ENCODE results near the gene PKD2. TPM values are rescaled to one million over a fixed set of nuclear protein-coding genes. Genes with fewer than 3 reads are reported as not detected.
"Not testable (repeated sequence)": the region's sequence is repeated elsewhere in the genome, so short reads cannot be mapped to it uniquely, and the experiment has no call there.

Gene PKD2
- total and polyA plus RNA-seq, 12 donors = 6.5 to 21.5 (median 14.4) TPM

DNA sequence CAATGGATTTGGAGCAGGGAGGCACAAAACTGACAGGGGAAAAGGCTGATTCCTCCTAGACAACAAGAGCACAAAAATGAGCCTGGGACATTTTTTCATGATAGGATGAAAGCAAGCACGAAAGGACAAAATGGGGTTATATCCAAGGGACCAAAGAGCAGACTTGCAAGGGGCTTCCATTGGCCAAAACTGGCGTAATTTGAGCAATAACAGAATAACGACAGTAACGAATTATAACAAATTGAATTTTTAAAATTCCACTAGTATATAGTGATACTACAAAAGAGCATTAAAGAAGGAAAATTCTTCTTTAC lies 21.6 kb upstream of the PKD2 start:
- TF ChIP-seq, protein P1, sequence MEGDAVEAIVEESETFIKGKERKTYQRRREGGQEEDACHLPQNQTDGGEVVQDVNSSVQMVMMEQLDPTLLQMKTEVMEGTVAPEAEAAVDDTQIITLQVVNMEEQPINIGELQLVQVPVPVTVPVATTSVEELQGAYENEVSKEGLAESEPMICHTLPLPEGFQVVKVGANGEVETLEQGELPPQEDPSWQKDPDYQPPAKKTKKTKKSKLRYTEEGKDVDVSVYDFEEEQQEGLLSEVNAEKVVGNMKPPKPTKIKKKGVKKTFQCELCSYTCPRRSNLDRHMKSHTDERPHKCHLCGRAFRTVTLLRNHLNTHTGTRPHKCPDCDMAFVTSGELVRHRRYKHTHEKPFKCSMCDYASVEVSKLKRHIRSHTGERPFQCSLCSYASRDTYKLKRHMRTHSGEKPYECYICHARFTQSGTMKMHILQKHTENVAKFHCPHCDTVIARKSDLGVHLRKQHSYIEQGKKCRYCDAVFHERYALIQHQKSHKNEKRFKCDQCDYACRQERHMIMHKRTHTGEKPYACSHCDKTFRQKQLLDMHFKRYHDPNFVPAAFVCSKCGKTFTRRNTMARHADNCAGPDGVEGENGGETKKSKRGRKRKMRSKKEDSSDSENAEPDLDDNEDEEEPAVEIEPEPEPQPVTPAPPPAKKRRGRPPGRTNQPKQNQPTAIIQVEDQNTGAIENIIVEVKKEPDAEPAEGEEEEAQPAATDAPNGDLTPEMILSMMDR (IDR thresholded peaks at IDR 0.05) = no peak
- Histone ChIP-seq H3K9me3 (no peaks in the 10 kb centered on the region), H3K36me3 (no peaks in the 10 kb centered on the region), H3K27ac (no peak overlapping the region), H3K4me1 (no peaks in the 10 kb centered on the region), H3K27me3 (peaks cover 0 to 13% (median 0%) of the 10 kb centered on the region in 7 donors), H3K4me3 (no peak overlapping the region)
- intact Hi-C loops (cut with DNase I) = loop anchor here in 1 of 10 donors (10.0 kb wide), 1 partner anchor 311 kb away; no protein-coding TSS in a partner anchor
- ATAC-seq (peak in 1 of 8 donors; percentile 8), DNase-seq (no peak)
- WGBS, 2 donors = 65 to 81% methylated on average over 4 of the region's 4 CpGs

DNA sequence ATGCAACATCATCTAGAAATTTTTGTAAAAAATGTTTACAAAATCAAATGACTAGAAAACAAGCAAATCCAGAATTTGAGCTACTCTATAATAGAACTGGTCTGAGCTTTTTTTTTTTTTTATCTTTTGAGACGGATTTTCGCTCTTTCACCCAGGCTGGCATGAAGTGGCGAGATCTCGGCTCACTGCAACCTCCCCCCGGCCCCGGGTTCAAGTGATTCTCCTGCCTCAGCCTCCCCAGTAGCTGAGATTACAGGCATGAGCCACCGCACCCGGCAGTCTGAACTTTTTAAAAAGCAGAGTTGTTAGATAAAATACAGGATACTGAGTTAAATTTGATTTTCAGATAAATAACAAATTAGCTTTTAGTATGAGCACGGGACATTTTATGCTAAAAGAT lies 20.9 kb upstream of the PKD2 start:
- TF ChIP-seq, protein P1 (IDR thresholded peaks at IDR 0.05) = no peak
- peaks cover 0 to 13% (median 0%) of the 10 kb centered on the region in 7 donors for H3K27me3 ChIP-seq
- H3K4me3 ChIP-seq = no peak overlapping the region
- ATAC-seq (no peak), DNase-seq (no peak)
- no peak overlapping the region for H3K27ac ChIP-seq
- H3K9me3 ChIP-seq = no peaks in the 10 kb centered on the region
- no peaks in the 10 kb centered on the region for H3K36me3 ChIP-seq
- intact Hi-C loops (cut with DNase I) = loop anchor here in 1 of 10 donors (10.0 kb wide), 1 partner anchor 312 kb away; no protein-coding TSS in a partner anchor
- 89 to 90% methylated on average over 9 of the region's 9 CpGs for WGBS, 2 donors
- H3K4me1 ChIP-seq = no peaks in the 10 kb centered on the region

DNA sequence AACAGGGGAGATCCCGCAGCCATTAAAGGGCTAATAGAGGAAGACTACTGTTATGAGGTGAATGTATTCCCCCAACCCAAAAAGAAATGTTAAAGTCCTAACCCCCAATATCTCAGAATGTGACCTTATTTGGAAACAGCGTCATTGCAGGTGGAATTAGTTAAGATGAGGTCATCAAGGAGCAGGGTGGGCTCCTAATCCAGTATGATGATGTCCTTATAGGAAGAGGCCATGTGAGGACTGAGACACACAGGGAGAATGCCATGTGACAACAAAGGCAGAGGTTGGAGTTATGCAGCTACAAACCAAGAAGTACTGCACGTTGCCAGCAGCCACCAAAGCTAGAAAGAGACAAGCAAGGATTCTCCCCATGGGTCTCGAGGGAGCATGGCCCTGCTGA lies 17.7 kb upstream of the PKD2 start:
- no peak overlapping the region for H3K27ac ChIP-seq
- H3K27me3 ChIP-seq = peaks cover 0 to 13% (median 0%) of the 10 kb centered on the region in 7 donors
- no peaks in the 10 kb centered on the region for H3K4me1 ChIP-seq
- ATAC-seq (no peak), DNase-seq (no peak)
- intact Hi-C loops (cut with DNase I) = loop anchor here in 1 of 10 donors (10.0 kb wide), 1 partner anchor 315 kb away; no protein-coding TSS in a partner anchor
- H3K4me3 ChIP-seq = no peak overlapping the region
- no peaks in the 10 kb centered on the region for H3K9me3 ChIP-seq
- H3K36me3 ChIP-seq = no peaks in the 10 kb centered on the region
- WGBS, 2 donors = 86 to 87% methylated on average over 4 of the region's 4 CpGs
- TF ChIP-seq, protein P1 (IDR thresholded peaks at IDR 0.05) = no peak

DNA sequence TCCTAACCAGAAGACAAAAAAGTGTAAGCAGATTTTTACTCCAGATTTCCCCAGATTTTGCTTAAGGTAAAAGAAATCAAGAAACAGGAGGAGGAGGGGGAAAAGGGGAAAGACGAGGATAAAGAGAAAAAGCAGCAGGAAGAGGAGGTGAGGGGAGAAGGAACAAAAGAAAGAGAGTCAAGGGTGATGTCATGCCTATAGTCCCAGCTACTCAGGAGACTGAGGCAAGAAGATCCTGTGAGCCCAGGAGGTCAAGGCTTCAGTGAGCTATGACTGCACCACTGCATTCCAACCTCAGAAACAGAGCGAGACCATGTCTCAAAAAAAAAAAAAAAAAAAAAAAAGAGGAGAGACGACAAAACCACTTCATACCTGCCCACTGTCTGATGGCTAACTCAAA lies 12.0 kb upstream of the PKD2 start:
- H3K27ac ChIP-seq = no peak overlapping the region
- TF ChIP-seq, protein P1 (IDR thresholded peaks at IDR 0.05) = no peak
- DNase-seq = no peak
- H3K9me3 ChIP-seq = no peaks in the 10 kb centered on the region
- H3K4me3 ChIP-seq = no peak overlapping the region
- intact Hi-C loops (cut with DNase I) = no loop called here
- H3K4me1 ChIP-seq = no peaks in the 10 kb centered on the region
- no peak for ATAC-seq
- no peaks in the 10 kb centered on the region for H3K27me3 ChIP-seq
- 61 to 73% methylated on average over 3 of the region's 3 CpGs for WGBS, 2 donors
- H3K36me3 ChIP-seq = no peaks in the 10 kb centered on the region

DNA sequence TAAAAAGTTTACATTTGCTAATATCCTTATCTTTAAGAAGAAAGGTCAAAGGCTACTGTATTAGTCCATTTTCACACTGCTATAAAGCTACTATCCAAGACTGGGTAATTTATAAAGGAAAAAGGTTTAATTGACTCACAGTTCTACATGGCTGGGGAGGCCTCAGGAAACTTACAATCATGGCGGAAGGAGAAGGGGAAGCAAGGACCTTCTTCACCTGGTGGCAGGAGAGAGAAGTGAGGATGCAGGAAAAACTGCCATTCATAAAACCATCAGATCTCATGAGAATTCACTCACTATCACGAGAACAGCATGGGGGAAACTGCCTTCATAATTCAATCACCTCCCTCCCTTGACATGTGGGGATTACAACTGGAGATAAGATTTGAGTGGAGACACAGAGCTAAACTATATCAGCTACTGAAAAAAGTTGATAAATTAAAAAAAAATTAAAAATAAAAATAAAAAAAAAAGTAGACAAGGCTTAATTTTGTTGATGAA lies 8.2 kb upstream of the PKD2 start:
- 83 to 84% methylated on average over 2 of the region's 2 CpGs for WGBS, 2 donors
- H3K4me3 ChIP-seq; H3K9me3 ChIP-seq; H3K36me3 ChIP-seq; ATAC-seq; intact Hi-C loops (cut with DNase I); DNase-seq; H3K4me1 ChIP-seq; H3K27ac ChIP-seq; H3K27me3 ChIP-seq: not testable (repeated sequence)
